ENCODE data around the gene PDZRN4. TPM values are rescaled to one million over a fixed set of nuclear protein-coding genes. Genes with fewer than 3 reads are reported as not detected.
A peak's percentile ranks its signal among the peaks of the same experiment; 100 is the strongest.
"Not testable (repeated sequence)": the region's sequence is repeated elsewhere in the genome, so short reads cannot be mapped to it uniquely, and the experiment has no call there.

PDZRN4 gene
- total RNA-seq, 2 donors from 2014 or later = 26.8 to 32.9 TPM

- intact Hi-C loops (cut with DNase I) = no loop called here
- no peak for DNase-seq (ENCODE audit: low spot score)
These were observed 333.8 kb downstream of the PDZRN4 start for GRCh38 chr12:41521872-41522379.

- intact Hi-C loops (cut with DNase I) = no loop called here
- DNase-seq (ENCODE audit: low spot score) = no peak
These were observed 338.9 kb downstream of the PDZRN4 start for GRCh38 chr12:41527062-41527461.

GRCh38 chr12:41527534-41528116, 339.5 kb downstream of the PDZRN4 start:
- DNase-seq (ENCODE audit: low spot score) = no peak
- intact Hi-C loops (cut with DNase I) = no loop called here

GRCh38 chr12:41528874-41529273, 340.8 kb downstream of the PDZRN4 start:
- no peak for DNase-seq (ENCODE audit: low spot score)
- intact Hi-C loops (cut with DNase I) = loop anchor here in 1 of 2 donors (1.0 kb wide), 1 partner anchor 23 kb away; no protein-coding TSS in a partner anchor

DNA sequence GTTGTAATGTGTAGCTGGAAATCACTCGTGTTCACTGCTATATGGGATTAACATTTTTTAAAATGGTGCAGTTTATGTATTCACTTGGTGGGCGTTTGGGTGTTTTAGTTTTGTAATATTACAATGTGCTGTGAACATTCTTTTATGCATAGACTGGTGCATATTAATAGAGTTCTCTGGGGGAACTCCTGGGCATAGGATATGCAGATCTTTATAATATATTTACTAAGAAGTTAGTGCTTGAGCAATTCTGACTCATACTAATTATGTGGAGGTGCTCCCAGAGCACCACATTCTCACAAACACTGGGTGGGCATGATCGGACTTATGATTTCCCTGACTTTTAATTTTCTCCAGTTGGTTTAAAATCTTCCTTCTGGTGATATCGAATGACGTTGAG, 342.3 kb downstream of the PDZRN4 start:
- DNase-seq (ENCODE audit: low spot score) = no peak
- intact Hi-C loops (cut with DNase I) = no loop called here

GRCh38 chr12:41531147-41531829, 343.2 kb downstream of the PDZRN4 start:
- intact Hi-C loops (cut with DNase I) = no loop called here

DNA sequence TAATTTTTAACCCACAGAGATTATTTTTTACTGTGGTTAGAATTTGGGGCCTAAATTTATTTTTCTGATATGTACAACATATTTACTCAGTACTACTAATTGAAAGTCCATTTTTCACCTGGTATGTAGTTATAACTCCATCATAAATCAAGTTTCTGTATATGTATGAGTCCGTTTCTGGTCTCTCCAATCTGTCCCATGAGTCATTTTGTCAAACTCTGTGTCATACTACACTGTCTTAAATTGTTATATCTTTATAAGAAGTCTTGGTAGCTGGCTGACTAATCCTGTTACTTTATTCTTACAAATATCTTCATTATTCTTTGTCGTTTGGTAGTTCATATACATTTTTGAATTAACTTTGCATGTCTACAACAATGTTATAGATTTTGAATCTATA, 344.0 kb downstream of the PDZRN4 start:
- intact Hi-C loops (cut with DNase I) = no loop called here

More at GRCh38 chr12:41531147-41531829, 343.2 kb downstream of the PDZRN4 start:
- DNase-seq (ENCODE audit: low spot score) = peak; percentile 93

GRCh38 chr12:41536813-41537490, 348.8 kb downstream of the PDZRN4 start:
- intact Hi-C loops (cut with DNase I) = no loop called here
- DNase-seq (ENCODE audit: low spot score) = no peak

More for the DNA sequence above, 344.0 kb downstream of the PDZRN4 start:
- DNase-seq (ENCODE audit: low spot score) = no peak

DNA sequence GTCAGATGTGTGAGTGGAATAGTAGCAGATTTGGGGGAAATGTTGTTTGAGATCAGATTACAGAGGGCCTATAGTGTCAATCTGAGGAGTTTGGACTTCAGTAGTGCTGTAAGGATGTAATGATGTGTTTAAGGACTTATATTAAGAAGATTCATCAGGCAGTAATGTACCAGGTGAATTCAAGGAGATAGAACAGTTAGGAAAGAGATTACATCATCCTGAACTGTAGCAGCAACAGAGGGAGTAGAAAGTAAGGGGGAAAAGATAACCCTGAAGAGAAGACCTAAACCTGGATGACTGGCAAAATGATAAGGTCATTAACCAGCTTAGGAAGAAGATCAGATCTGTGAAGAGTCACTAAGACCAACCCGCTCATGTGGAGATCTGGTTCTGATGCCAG, 349.4 kb downstream of the PDZRN4 start:
- DNase-seq (ENCODE audit: low spot score) = no peak
- intact Hi-C loops (cut with DNase I) = no loop called here

- intact Hi-C loops (cut with DNase I) = no loop called here
- DNase-seq (ENCODE audit: low spot score) = no peak
These were observed 357.6 kb downstream of the PDZRN4 start for GRCh38 chr12:41545761-41546160.

DNA sequence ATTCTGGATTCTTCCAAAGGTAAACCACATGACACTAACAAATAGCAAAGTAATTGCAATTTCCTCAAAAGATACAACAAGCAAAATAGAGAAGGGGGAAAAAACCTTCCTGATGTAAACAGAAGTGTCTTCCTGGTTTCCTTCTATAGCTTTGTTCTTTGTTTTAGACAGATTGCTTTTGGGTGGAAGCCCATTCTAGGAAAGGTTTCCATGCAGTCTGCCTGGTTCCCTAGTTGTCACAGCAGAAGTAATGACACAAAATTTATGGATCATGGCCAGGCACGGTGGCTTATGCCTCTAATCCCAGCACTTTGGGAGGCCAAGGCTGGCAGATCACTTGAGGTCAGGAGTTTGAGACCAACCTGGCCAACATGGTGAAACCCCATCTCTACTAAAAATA, 359.0 kb downstream of the PDZRN4 start:
- intact Hi-C loops (cut with DNase I) = not testable (repeated sequence)

DNA sequence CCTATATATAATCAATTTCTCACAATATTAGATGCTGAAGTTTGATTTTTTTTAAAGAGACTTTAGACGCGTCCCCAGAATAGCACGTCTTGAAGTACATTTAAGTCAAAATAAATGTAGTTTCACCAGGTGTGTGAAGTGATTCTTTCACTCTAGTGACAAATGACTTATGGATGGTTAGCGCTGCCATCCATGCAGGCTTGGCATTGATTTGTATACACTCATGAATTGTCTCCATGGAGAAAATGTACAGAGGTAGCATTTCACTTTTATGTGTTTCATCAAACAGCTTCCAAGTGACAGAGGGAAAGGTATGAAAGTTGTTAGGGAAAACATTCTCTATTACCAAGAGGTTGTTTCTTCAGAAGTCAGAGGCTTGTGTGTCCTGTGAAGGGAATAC, 360.8 kb downstream of the PDZRN4 start:
- intact Hi-C loops (cut with DNase I) = no loop called here
- DNase-seq (ENCODE audit: low spot score) = no peak

More for the DNA sequence above, 359.0 kb downstream of the PDZRN4 start:
- not testable (repeated sequence) for DNase-seq (ENCODE audit: low spot score)

DNA sequence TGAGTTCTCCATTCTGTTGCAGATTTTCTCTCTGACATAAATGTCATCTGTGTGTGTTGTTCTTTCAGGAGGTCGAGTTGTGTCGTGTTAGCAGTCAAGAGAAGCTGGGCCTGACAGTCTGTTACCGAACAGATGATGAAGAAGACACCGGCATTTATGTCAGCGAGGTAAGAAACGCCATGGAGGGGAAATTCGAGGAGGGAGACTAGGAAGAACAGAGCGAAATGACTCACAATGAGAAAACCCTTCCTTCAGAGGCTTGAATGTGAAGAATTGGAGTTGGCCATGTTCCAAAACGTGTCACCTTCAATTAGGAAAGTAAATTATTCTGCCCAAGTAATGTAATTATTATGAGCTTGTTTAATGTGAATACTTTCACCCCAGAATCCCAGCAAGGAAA, 364.5 kb downstream of the PDZRN4 start:
- intact Hi-C loops (cut with DNase I) = no loop called here
- DNase-seq (ENCODE audit: low spot score) = no peak

- intact Hi-C loops (cut with DNase I) = no loop called here
- no peak for DNase-seq (ENCODE audit: low spot score)
These were observed 368.1 kb downstream of the PDZRN4 start for GRCh38 chr12:41556176-41556575.

- no peak for DNase-seq (ENCODE audit: low spot score)
- intact Hi-C loops (cut with DNase I) = no loop called here
These were observed 369.2 kb downstream of the PDZRN4 start for GRCh38 chr12:41557344-41557743.

DNA sequence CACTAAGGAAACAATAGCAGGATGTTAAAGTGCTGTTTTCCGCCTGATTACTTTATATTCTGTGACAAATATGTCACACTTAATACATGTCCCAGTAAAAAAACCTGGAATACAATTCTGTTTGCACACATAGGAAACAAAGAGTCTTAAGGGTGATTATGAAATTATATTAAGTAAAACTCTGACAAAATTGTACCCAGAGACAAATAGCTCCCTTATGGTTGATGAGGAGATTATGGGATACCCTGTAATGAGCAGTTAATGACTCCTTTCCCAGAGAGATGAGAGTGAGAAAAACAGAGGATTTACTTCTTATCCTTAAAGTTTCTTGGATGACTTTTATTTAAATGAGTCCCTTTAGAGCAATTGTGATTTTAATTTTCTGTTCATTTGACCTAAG, 370.6 kb downstream of the PDZRN4 start:
- no peak for DNase-seq (ENCODE audit: low spot score)
- intact Hi-C loops (cut with DNase I) = no loop called here

DNA sequence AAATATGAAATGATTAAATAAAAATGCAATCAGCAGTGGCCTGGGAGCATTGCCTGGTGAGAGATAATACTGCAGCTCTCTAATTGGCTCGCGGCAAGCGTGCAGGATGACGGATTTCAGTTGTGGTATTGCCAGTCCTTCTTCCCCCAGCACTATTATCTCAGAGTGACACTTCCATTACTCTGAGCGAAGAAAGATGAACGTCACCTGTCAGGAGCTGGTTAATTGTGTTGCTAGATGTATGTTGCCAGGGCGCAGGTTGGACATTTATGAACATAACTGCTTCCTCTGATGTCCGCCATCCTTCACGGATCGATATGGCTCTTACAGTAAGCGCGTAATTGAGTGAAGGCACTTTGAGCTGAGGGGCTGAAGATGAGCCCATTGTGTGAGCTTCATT, 374.9 kb downstream of the PDZRN4 start:
- intact Hi-C loops (cut with DNase I) = no loop called here
- no peak for DNase-seq (ENCODE audit: low spot score)

DNA sequence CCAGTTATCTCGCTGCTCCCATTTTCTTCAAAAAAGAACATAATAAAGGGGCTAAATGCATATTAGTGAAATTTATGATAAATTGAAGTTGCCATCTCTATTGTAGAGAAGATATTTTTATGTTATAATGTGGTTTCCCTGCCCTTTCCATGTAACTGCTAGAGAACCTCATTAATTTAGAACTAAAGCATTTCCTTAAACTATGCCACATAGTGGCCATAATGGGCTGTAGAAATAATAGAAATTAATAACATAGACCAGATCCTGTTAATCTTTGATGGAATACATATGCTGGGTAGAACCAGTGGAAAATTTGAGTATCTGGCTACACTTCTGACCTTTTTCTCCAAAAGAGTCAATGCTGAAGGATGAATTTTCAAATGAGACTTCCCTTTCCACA, 376.7 kb downstream of the PDZRN4 start:
- no peak for DNase-seq (ENCODE audit: low spot score)
- intact Hi-C loops (cut with DNase I) = no loop called here

DNA sequence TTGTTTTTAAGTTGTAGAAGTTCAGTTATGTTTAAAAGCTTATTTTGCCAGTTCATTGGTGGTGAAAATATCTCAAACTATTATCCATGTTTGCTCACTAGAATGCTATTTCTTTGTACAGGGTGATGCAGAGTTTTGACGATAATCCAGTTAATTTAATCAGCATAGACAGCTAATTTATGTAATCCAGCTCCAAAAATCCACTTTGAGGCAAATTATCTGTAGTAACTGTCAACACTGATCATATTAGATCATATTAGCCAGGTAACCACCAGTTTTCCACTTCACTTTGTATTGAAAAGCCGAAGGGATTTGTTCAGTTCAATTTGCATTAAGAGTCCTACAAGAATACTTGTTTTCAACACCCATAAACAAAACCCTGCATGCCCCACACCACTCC, 378.6 kb downstream of the PDZRN4 start:
- no peak for DNase-seq (ENCODE audit: low spot score)
- intact Hi-C loops (cut with DNase I) = no loop called here

GRCh38 chr12:41573445-41573844, 385.3 kb downstream of the PDZRN4 start:
- DNase-seq (ENCODE audit: low spot score) = no peak
- intact Hi-C loops (cut with DNase I) = no loop called here

Measured in posterior vena cava (tissue), 2 donors.